ENCODE data around the gene SNX20.

The SNX20 gene

GRCh38 chr16:50634947-50635346 lies 46.2 kb downstream of the SNX20 start:
- no peak for DNase-seq (ENCODE audit: low spot score)

DNA sequence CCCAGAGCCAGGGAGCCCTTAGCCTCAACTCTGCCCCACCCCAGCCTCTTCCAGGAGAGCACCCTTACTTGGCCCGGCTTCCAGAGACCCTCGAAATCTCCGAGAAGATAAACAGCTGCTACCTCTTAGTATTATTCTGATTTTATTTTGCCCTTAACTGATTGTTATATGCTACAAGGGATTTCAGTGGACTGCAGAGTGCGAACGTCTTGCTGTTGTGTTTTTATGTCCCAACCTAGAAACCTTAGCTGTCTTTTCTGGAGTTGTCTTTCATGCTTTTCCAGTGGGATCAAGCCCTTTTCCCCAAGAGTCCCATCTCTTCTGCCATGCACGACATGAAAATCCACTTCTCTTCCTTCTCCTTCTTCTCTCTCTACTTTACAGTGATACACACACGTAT lies 47.0 kb downstream of the SNX20 start:
- no peak for DNase-seq (ENCODE audit: low spot score)

GRCh38 chr16:50632927-50633800 lies 47.9 kb downstream of the SNX20 start:
- no peak for DNase-seq (ENCODE audit: low spot score)

GRCh38 chr16:50631985-50632576 lies 49.0 kb downstream of the SNX20 start:
- DNase-seq (ENCODE audit: low spot score) = no peak

DNA sequence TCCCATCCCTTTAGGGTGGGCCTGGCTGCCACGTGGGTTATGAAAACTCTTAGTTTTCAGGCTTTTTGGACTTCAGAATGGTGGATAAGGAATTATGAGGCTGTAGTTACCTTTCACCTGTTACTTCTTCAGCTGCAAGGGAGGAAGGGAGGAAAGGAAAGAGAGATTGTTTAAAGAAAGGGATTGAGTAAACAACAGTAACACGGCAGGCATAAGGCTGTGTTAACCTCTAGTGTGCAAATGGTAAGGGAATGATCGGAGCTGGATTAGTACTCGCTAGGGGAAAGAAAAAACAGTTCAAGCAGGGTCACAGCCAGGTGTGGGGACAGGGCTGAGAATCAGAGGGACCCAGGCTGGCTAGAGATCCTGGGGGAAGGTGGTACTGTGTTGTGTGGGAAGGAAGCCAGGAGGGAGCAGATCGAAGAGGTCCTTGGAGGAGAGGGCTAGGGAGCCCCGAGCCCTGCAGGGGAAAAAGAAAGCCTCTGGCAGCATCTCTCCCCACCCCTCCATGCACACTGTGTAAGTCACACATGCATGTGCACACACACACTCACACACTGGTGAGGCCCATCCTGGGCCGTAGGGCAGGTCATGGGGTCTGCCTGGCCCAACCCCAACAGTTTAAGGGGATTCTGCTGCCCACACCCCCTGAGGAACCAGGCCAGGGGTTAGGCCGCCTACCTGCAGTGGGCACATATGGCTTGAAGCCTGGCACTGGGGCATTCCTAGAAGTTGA lies 49.7 kb downstream of the SNX20 start:
- no peak for DNase-seq (ENCODE audit: low spot score)

GRCh38 chr16:50630394-50631020 lies 50.6 kb downstream of the SNX20 start:
- DNase-seq (ENCODE audit: low spot score) = no peak

DNA sequence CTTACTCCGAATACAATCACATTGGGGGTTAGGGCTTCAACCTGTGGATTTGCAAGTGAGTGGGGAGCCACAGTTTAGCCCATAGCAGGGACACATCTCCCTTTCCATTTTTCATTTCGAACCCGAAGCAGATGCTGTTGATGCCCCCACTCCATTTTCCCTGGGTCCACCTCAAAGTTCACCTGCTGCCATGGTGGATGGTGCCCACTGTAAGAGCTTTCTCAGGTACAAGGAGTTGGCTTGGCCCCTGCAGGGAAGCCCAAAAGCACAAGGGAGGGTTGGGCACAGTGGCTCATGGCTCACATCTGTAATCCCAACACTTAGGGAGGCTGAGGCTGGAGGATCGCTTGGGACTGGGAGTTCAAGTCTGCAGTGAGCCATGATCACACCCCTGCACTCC lies 51.8 kb downstream of the SNX20 start:
- DNase-seq (ENCODE audit: low spot score) = no peak

DNA sequence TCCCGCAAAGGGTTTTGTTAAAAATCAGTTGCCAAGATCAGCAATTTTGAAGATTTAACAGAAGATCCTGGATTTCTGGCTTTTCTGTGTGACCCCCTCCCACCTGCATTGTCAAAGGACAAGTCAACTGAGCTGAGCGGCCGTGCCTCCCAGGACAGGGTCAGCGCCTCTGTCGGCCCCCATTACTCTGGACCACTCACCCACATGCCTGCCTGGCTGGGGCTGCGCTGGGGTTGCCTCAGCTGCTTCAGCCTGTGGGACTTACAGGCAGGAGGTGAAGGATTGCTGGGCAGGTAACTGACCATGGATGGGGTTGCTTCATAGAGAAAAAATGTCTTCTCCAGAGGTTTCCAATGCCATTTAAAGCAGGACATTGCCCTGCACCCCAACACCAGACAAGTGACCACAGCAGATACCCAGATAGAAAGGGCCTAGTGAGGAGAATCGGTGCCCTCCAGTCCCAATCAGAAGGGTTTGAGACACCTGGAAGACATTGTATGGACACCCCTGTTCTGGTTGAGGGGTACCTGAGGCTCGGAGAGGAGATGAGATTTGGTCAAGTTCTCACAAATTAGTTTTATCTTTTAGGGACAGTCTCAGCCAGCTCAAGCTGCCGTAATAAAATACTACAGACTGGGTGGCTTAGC lies 52.8 kb downstream of the SNX20 start:
- DNase-seq (ENCODE audit: low spot score) = no peak

GRCh38 chr16:50627419-50627818 lies 53.7 kb downstream of the SNX20 start:
- peak; percentile 50 for DNase-seq (ENCODE audit: low spot score)

DNA sequence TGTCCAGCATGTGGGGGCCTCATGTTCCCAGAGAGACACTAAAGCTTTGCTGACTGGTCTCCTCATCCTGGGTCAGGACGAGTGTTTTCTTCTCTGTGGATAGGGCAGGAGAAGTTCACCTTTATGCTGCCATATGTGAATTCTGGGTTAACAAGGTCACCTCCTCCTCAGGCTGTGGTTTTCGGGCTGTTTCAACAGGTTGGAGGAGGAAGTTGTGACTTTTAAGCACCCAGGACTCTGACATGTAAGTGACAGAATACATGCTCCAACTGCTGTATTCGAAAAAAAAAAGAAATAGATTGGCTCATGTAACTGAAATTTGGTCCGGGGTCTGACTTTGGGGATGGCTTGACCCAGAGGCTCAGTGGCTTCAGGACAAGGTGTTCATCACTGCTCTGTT lies 54.2 kb downstream of the SNX20 start:
- no peak for DNase-seq (ENCODE audit: low spot score)

GRCh38 chr16:50625374-50625773 lies 55.7 kb downstream of the SNX20 start:
- no peak for DNase-seq (ENCODE audit: low spot score)

DNA sequence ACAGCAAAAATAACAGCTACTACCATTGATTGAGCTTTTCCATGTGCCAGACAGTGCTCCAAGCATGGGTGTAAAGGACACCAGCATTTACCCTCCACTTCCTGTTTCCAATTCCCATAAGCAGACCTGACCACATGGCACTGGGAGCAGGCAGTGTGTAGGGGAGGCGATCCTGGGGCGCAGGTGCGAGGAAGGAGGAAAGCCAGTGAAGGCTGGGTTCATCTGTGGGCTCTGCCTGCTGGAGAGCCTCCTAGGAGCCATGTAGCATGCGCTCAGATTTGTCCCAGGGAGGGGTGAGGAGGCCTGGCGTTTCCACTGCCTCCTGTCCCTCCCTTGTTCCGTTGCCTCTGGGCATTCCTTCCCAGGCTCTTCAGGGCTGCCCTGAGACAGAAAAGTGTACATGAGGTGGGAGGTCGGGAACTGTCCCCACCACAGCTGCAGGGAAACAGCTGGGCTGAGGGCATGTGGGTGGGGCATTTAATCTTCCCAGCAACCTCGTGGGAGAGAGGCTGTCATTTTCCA lies 56.6 kb downstream of the SNX20 start:
- no peak for DNase-seq (ENCODE audit: low spot score)

DNA sequence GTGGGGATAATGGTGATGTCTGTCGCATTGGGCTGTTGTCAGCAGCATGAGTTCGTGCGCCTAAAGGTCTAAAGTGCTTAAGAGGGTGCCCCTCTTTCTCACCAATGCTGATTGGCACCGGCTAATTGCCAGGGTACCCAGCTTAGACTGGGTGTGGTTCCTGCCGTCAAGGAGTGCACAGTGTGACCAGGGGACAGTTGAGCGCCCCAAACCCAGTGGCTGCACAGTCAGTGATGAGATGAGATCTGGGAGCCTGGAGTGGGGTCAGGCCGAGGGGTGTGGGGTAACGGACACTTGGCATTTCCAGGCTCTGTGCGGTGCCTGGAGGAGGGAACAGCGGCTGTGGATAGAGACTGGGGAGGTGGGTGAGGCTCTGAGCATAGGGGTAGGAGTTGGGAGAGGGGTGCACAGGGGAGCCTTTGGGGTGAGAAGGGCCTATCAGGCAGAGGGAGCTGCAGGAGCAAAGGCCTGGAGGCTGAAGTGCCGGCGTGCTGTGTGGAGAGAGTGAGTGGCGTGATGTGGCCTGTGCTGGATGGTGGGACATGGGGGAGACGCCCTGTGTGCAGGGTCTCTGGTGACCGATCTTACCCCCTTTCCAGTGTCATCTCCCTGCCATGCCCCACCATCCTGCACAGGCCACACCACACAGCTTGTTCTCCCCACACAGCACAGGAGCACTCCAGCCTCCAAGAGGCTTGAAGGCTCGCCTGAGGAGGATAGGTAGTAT lies 58.3 kb downstream of the SNX20 start:
- DNase-seq (ENCODE audit: low spot score) = no peak

DNA sequence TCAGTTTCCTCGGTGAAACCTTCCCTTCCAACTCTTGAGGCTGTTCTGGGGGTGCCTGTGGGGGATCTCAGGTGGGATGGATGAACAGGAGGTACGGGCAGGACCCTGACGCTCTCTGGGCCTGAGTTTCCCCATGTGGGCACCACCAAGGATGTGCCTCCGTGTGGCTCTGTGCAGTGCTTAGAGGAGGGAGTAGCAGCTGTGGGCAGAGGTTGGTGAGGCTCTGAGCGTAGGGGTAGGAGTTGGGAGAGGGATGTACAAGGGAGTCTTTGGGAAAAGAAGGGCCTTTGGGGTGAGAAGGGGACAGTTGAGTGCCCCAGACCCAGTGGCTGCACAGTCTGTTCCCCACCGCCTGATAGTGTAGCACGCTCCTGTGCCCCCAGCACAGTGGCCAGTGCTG lies 59.1 kb downstream of the SNX20 start:
- no peak for DNase-seq (ENCODE audit: low spot score)

All from AG20443 (cell line).